GM21390 (cell line): Measurements from ENCODE around the gene DSCAML1.

ENCODE experiments used
- ATAC-seq: cut with Tn5 transposase; IDR thresholded peaks from one replicate; pipeline ENCODE4 v1.9.1; 2021; ENCODE audit not compliant: unreplicated experiment

Gene DSCAML1

DNA sequence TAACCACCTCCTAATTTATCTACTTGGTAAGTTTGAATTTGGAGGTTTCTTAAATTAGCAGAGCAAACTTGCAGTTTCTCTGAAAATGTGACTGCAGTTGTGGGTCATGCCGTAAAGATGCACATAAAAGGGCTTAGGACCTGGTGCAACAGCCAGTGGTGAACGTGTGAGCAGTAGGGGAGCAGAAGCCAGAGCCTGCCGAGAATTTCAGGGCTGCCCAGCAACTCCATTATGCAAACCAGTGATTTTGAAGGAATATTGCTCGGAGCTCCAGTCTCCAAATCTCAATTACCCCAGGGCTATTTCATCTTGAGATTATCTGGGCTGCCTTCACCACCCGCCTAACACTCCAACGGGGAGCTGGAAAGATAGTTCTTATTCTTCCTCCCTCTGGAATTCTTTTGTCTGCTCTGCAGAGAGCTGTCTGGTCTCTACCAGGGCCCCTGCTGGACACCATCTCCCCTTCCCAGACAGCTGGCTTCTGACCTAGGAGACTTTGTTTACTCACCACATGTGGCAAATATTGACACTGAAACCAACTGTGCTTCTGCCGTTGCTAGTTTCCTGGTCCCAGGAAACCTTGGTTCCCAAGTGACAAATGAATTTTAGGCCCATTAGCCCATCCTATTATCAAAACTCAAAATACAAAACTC, 93.9 kb downstream of the DSCAML1 start:
- no peak for ATAC-seq

- ATAC-seq = no peak
These were observed 95.2 kb downstream of the DSCAML1 start for GRCh38 chr11:117701781-117702180.

- ATAC-seq = no peak
These were observed 96.5 kb downstream of the DSCAML1 start for GRCh38 chr11:117700551-117700950.

DNA sequence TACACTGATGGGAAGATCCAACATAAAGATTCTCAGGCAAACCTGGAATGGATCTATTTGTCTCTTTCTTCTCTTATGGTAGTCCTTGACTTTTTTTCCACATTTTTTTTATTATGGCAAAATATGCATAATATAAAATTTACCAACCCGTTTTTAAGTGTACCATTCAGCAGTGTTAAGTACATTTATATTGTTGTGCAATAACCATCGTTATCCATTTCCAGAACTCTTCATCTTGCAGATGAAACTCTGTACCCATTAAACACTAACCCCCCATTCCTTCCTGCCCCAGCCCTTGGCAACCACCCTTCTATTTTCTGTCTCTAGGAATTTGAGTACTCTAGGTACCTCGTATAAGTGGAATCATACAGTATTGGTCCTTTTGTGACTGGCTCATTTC, 99.7 kb downstream of the DSCAML1 start:
- ATAC-seq = no peak

DNA sequence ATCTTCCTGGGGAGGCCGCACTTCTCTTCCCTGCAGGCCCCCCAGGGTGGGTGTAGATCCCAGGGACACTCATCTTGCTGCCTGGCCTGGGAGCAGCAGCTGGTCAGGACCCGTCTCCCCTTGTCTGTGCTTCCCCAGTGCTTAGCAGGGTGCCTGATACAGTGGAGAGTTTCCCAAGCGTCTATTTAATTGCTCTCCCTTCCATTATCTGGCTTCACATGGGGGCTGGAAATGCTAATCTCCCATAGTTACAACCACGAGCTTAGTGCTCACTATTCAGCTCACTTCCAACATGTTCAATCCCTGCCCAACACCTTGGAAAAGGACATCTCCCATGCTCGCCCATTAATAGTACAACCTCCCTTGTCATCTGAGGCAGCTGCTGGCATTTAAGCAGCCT, 100.5 kb downstream of the DSCAML1 start:
- ATAC-seq = no peak

DNA sequence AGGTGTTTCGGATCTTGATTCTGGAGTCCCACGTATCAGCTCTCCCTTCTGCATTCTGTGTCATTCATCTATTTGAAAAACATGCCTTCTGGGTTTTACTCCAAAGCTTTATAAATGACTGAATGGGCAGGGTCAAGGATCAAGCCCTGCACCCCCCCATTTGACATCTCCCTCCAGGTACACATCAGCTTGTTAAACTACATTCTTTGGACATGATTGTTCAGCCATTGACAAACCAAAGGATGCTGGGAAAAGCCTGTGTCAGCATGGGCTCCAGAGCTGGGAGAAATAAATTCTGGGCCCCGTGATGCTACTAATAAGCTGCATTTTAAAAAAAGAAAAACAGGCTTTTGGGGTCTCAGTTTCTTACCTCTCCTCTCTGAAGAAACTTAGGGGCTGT, 103.7 kb downstream of the DSCAML1 start:
- ATAC-seq = no peak

DNA sequence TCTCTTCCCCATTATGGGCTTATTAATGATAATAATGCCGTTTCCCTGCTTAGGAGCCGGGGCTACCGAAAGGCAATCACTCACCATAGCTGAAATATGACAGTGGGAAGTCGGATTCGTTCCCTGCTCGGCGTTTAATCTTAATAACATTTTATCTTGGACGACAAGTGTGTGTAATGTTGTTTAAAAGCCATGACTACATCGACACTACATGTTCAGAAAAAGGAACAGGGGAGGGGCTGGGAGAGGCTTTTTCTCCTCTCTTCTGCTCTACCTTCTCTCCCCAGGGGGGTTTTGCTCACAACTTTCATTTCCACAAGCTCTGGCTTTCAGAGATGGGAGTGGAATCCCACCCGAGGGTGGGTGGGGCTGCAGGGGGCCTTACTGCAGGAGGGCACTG, 105.5 kb downstream of the DSCAML1 start:
- ATAC-seq = no peak

DNA sequence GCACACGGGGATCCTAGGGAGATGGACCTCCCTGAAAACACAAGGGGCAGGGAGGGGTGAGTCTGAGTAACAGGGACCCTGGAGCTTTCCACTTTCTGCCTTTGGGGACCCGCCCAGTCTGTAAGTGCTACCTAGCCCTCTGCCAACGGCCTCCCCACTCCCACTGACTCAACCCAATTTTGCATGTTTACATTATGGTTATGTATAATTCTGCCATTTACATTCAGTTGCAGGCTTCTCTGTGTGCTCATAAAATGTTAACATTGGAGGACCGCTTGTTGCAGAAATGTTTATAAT, 105.8 kb downstream of the DSCAML1 start:
- ATAC-seq = no peak

- ATAC-seq = no peak
These were observed 106.4 kb downstream of the DSCAML1 start for GRCh38 chr11:117690484-117691217.

DNA sequence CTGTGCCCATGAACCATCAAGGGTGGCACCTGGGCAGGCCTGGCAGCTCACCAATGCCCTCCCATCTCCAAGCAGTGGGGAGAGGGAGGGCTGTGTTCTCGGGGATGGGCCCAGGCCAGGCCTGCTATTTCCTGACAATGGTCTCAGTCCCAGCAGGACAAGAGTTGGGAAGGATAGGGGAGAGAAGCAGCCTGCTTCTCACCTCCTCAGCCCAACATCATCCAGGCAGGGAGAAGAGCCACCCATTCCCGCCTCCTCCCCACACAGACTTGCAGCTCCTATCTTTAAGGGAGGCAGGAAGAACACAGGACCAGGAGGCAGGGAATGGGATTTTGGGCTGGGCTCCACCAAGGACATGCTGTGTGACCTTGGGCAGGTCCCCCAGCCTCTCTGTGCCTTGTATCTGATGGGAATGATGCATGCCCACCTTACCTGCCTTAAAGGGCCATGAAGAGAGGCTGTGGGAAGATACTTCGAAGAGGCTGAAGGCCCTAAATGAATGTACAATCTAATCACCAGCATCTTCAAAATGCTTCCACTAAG, 108.7 kb downstream of the DSCAML1 start:
- no peak for ATAC-seq

DNA sequence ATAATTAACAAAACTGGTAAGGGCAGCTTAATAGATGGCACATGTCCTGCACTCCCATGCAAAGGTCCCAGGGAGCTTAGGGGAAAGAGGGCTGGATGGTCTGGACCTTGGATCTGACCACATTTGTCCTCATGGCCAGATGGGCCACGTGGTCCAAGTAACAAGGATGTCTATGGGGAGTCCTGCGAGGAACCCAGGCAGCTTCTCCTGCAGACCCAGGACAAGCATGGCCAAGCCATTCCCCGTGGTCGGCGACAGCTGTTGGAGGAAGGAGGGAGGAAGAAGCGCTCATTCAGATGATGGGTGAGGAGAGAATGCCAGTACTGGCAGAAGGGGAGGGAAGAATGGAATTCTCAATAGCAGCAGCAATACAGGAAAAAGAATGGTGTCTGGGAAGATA, 109.2 kb downstream of the DSCAML1 start:
- ATAC-seq = no peak

GRCh38 chr11:117686711-117687110, 110.3 kb downstream of the DSCAML1 start:
- no peak for ATAC-seq

DNA sequence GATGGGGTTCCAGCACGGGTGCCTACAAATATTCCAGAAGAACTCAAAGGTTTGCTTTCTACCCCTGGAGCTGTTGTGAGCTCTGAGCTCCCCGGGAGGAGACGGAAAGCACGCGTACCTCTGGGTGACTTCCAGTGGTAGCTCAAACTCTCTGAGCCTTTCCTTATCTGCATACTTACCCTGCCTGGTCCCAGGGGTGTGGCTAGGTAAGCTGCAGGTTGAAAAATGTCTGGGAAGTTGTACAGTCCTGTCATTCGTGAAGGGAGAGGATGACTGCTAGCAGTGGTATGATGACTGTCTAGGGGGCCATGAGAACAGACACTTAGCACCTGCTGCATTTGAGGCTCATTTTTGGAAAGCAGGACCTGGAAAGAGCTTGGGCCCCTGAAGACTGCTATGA, 111.5 kb downstream of the DSCAML1 start:
- ATAC-seq = no peak

DNA sequence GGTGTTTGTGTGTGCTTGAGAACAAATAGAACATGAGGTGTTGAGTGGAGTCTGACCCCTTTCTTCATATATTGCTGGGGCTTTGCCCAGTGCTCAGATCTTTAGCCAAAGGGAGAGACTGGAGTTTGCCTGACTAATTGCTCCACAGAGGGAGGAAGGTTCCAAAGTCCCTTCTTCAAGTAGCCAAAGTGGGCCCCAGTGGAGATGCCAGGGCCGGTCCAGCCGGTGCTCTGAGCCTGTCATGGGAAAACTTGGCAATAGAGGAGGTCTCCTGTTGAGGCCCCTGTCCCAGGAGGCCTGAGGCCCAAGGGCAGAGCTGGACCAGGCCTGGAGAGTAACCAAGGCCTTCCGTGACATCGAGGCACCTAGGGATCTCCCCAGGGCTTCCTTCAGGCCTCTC, 112.3 kb downstream of the DSCAML1 start:
- ATAC-seq = no peak

- no peak for ATAC-seq
These were observed 112.9 kb downstream of the DSCAML1 start for GRCh38 chr11:117684111-117684510.

DNA sequence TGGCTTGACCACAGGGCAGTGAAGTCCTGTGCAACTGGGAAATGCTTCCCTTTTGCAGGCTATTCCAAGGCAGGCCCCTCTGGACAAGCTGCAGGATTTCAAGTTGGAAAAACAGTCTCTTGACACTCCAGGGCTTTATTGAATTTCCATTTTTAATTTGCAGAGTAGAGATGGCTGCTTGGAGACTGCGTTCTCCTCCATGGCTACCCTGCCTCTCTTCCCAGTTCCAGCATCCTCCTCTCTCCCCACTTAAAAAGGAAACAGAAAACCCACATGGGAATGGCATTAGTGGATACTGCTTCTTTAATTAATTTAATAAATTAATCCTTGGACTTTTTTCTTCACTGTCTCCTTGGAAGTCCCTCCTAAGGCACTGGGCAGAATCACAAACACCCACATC, 115.6 kb downstream of the DSCAML1 start:
- ATAC-seq = no peak

DNA sequence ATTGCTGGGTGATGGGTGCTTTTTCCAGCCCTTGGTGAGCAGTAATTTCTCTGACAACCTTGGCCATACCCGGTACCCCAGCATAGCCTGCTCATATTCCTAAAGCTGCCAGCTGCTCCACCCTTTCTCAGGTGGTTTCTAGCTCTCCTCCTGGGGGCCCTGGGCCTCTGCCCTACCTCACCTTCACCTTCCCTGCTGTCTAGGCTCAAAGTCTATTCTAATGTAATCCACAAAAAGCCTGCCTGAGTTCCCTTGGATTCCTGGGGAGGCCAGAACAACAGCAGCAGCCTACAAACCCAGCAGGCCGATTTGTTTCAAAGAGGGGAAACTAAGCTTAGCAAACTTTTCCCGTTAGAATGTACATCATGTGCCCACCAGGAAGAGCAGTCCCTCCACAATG, 117.6 kb downstream of the DSCAML1 start:
- no peak for ATAC-seq

- ATAC-seq = no peak
These were observed 118.2 kb downstream of the DSCAML1 start for GRCh38 chr11:117678658-117679406.

DNA sequence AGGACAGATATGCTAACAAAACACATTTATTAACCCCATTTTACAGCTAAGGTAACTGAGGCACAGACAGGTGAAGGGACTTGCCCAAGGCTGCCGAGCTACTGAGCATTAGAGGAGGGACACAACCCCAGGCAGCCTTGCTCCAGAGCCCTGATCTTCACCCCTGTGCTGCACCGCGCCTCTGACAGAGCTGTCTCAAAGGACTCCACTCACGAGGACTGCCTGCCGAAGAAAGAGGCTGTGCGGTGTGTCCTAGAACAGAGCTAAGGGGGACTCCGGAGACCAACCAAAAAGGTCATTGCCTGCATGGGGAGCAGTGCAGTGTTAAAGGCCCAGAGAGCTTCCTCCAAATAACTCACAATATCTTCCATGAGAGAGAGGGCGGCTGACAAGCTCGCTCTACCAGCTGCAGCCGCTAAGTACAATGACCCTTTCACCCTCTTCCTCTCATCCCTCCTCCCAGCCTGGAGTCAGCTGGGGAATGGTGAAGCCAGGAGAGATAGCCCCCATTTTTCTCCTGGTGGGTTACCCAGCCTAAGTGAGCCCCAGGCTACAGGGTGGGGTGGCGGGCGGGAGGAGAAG, 119.2 kb downstream of the DSCAML1 start:
- no peak for ATAC-seq

- no peak for ATAC-seq
These were observed 120.5 kb downstream of the DSCAML1 start for GRCh38 chr11:117676501-117676900.

DNA sequence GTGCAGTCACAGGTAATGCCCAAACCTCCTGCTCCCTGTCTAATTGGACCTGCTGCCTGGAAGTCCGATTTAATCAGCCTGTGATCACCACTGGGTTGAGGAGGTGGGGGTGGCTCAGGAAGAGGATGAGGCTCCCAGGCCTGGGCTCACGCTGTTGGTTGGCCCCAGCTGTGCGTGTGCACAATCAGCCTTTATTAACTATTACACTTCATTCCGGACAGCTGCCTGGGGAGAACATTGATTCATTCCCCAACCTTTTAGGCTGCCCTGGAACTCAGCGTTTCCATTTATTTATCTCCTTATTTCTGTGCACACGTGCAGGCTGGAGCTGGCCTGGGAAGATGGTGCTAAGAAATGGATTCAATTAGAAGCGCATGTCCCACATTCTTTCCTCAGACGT, 123.4 kb downstream of the DSCAML1 start:
- no peak for ATAC-seq

DNA sequence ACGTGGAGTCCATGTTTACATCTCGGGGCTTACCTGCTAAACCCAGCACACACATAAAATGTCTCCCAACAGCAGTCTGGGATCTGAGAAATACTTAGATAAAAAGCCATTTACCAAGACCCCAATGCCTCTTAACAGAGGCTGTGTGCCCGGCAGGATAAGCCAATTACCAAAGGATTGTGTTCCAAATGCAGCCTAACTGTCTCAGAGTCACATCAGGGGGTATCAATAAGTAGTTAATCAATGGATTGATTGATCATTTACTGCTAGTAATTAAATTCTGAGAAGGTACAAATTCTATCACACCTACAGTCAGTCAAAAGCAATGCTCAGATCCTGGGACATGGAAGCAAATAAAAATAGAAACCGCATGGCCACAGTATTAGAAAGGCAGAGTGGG, 125.6 kb downstream of the DSCAML1 start:
- ATAC-seq = no peak
